Urinary bladder (tissue), 4 donors: ENCODE data around the gene RAP1GAP2. TPM values are rescaled to one million over a fixed set of nuclear protein-coding genes. Genes with fewer than 3 reads are reported as not detected.

Experiments used
- DNase-seq: peaks from one replicate; pipeline ENCODE4 v3.0.0-alpha.2; 2015; ENCODE audit errors: extremely low spot score
- H3K27ac ChIP-seq: one replicate; pipeline ENCODE4 v1.5.1; 2013; ENCODE audit warnings: low read depth, mild to moderate bottlenecking, moderate library complexity
- H3K36me3 ChIP-seq: one replicate; pipeline ENCODE4 v1.6.1; 2013; ENCODE audit warnings: mild to moderate bottlenecking, moderate library complexity; ENCODE audit not compliant: insufficient read depth
- H3K4me1 ChIP-seq: one replicate; pipeline ENCODE4 v1.6.1; 2013; ENCODE audit warnings: mild to moderate bottlenecking, moderate library complexity; ENCODE audit not compliant: insufficient read depth
- H3K4me3 ChIP-seq: one replicate; pipeline ENCODE4 v1.5.1; 2013; ENCODE audit warnings: low read depth, low read length
- WGBS: extraction: QIAGEN DNeasy Blood & Tissue Kit; methylation state at CpG from one replicate; pipeline ENCODE4 v1.1.7; 2013; 5-methylcytosine and 5-hydroxymethylcytosine counted together
- polyA plus RNA-seq: library from polyadenylated mRNA; stranded (reverse); fragments of 200-250 nt; gene quantifications from one replicate; pipeline ENCODE4 v1.2.3, GENCODE V29; 2013
- total RNA-seq: library from RNA; depleted of rRNA; stranded (reverse); fragments of >200 nt; gene quantifications from one replicate; pipeline ENCODE4 v1.2.3, GENCODE V29; 2014
- donor health status: healthy with polysubstance abuse.
- donor health status: healthy.

The RAP1GAP2 gene
- total and polyA plus RNA-seq, 2 donors = 3.7 to 3.9 TPM

DNA sequence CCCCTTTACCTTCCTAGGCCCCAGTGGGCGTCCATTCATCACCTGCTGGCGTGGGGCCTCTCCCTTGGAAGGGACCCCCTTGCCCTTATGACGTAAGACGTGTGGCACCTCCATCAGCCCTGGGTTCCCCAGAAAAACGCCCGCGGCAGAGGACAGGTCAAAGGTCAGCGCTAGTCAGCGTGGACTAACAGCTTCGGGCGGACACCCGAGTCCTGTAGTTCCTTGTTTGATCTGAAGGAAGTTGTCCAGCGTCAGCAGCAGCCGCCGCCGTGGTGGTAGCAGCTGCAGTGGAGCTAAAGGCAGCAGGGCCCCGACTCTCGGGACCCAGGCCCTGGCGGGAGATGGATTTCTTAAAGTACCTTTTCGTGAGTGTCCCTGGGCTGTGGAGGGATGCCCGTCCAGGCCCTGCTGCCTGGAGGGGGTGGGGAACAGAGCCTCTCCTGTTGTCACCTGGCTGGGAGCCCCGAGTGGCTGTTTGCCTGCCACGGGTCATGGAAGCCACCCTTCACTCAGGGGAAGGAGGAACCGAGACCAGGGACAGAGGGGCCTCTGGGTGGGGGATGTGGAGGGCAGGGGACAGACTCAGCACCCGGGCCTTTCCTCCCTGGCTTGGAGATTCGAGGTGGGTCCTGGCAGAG, 143.6 kb downstream of the RAP1GAP2 start:
- no peaks in the 10 kb centered on the region for H3K36me3 ChIP-seq
- no peak for DNase-seq
- 71% methylated on average over 26 of the region's 26 CpGs for WGBS
- H3K4me3 ChIP-seq = no peak overlapping the region
- H3K27ac ChIP-seq = no peak overlapping the region
- H3K4me1 ChIP-seq = no peaks in the 10 kb centered on the region

DNA sequence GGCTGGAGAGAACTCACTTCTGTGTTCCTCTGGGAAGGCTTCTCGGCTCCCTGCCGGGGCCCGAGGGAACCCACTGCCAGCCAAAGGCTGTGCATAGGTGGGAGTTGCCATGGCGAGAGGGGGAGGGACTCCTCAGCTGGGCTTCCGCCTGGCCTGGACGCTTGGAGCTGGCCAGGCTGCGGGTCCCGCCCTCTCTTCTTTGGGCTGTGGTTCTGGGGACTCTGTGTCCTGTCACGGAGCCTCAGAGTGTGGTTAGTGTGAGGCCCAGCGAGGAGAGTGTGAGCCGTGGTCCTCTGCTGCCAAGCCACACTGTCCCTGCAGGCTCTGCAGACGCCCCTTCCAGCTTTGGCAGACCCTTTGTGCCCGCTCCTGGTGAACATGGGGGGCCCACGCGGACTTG, 144.1 kb downstream of the RAP1GAP2 start:
- no peaks in the 10 kb centered on the region for H3K36me3 ChIP-seq
- no peak for DNase-seq
- no peak overlapping the region for H3K4me3 ChIP-seq
- H3K4me1 ChIP-seq = no peaks in the 10 kb centered on the region
- H3K27ac ChIP-seq = no peak overlapping the region
- WGBS = 39% methylated on average over 15 of the region's 15 CpGs

DNA sequence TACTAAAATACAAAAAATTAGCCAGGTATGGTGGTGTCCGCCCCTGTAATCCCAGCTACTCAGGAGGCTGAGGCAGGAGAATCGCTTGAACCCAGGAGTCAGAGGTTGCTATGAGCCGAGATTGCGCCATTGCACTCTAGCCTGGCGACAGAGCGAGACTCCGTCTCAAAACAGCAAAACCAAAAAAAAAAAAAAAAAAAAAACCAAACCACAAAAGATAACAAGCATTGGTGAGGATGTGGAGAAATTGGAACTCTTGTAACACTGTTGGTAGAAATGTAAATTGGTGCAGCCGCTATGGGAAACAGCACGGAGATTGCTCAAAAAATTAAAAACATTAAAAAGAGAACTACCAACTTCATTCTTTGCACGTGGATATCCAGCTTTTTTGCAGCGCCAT, 147.7 kb downstream of the RAP1GAP2 start:
- H3K4me1 ChIP-seq = no peaks in the 10 kb centered on the region
- H3K27ac ChIP-seq = no peak overlapping the region
- no peaks in the 10 kb centered on the region for H3K36me3 ChIP-seq
- no peak for DNase-seq
- H3K4me3 ChIP-seq = no peak overlapping the region
- 85% methylated on average over 11 of the region's 11 CpGs for WGBS

DNA sequence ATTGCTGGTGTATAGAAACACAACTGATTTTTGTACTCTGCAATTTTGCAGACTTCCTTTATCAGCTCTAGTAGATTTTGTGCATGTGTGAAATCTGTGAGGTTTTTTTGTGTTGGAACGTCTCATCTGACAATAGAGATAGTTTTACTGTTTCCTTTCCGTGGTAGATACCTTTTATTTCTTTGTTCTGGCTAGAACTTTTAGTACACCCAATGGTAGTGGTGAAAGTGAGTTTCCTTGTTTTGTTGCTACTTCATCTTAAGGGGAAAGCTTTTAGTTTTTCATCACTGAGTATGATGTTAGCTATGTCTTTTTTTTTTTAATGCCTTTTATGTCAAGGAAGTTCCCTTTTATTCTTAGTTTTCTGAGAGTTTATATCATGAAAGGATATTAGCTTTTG, 149.1 kb downstream of the RAP1GAP2 start:
- Histone ChIP-seq H3K4me1 (no peaks in the 10 kb centered on the region), H3K36me3 (no peaks in the 10 kb centered on the region), H3K4me3 (no peak overlapping the region), H3K27ac (no peak overlapping the region)
- 24% methylated on average over 2 of the region's 2 CpGs for WGBS
- no peak for DNase-seq

DNA sequence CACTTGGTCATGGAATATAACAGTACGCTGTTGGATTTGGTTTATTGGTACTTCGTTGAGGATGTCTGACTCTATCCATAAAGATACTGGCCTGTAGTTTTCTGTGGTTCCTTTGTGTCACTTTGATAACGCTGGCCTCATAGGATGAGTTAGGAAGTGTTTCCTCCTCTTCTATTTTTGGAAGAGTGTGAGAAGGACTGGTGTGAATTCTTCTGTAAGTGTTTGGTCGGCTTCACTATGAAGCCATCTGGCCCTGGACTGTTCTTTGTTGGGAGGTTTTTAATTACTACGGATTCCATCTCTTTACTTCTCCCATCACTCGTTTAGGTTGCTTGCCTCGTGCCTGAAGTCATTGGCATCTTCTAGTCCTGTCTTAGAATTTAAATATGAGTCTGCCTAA, 149.9 kb downstream of the RAP1GAP2 start:
- WGBS = 70% methylated on average over 7 of the region's 7 CpGs
- no peaks in the 10 kb centered on the region for H3K36me3 ChIP-seq

DNA sequence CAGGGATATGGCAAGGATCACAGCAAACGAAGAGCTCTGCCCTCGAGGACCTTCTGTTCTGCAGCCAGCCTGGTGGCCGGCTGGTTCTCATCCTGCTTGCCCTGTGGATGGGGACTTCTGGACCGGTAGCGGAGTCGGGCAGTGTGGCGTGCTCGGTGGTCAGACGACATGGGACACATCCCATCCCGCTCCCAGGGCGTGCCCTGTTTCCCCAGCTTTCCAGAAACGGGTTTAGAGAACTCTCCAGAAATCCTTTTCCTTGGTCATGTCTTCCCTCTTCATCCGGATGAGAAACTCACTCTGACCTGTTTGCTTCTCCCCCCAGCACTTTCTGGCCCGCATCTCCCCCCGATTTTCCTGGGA, 151.3 kb downstream of the RAP1GAP2 start:
- Histone ChIP-seq H3K27ac (no peak overlapping the region), H3K36me3 (no peaks in the 10 kb centered on the region), H3K4me1 (no peaks in the 10 kb centered on the region), H3K4me3 (no peak overlapping the region)
- WGBS = 89% methylated on average over 15 of the region's 15 CpGs
- no peak for DNase-seq

More for the DNA sequence above, 149.9 kb downstream of the RAP1GAP2 start:
- no peak for DNase-seq
- Histone ChIP-seq H3K4me3 (no peak overlapping the region), H3K27ac (no peak overlapping the region), H3K4me1 (no peaks in the 10 kb centered on the region)

DNA sequence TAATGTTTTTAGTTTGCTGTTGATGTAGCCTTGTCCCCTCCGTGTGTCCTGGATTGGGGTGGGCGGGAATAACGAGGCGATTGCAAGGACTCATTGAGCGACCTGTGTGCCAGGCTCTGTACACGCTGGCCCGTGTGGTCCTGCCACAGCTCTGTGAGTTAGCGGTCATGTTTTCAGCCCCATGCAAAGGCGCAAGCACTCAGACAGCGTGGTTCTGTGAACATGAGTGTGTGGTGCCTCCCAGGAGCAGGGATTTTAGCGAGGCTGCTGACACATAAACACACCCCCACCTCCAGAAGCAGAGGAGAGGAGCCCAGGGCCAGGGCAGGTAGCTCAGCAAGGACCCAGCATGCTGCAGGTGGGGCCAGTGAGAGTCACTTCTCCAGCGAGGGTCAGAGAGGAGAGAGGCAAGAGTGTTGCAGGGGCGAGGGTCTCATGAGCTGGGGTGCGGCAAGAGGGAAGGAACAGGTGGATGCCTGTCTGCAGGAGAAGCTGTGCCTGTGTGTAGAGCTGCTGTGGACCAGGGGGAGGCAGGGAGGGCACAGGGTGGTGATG, 151.8 kb downstream of the RAP1GAP2 start:
- DNase-seq = no peak
- WGBS = 75% methylated on average over 14 of the region's 14 CpGs
- Histone ChIP-seq H3K27ac (no peak overlapping the region), H3K36me3 (no peaks in the 10 kb centered on the region), H3K4me3 (no peak overlapping the region), H3K4me1 (no peaks in the 10 kb centered on the region)

DNA sequence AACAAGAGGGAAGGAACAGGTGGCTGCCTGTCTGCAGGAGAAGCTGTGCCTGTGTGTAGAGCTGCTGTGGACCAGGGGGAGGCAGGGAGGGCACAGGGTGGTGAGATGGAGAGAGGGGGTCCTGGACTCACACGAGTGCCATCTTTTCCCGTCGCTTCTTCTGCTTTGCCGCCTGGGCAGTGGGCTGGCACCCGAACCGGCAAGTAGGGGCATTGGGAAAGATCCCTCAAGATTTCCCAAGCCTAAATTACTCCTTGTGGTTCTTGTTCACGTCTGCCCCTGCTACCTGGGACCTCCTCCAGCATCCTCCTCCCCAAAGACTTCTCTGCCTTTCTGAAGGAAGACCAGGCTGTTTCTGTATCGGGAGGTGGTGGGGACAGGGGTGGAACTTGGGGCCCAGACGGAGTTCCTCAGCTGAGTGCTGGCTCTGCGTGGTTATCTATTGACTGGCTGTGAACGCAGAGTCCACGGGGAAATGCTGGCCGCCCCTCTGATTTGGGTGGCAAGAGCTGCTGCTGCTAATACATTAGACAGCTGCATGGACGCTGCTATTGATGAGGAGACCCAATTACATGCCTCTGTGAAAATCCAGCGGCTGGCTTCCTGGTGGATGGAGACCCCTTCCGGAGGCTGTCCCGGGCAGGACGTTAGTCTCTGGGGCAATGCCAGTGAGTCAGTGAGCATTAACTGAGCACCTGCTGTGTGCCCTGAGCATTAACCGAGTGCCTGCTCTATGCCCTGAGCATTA, 152.7 kb downstream of the RAP1GAP2 start:
- 75% methylated on average over 19 of the region's 19 CpGs for WGBS
- H3K4me3 ChIP-seq = no peak overlapping the region
- no peaks in the 10 kb centered on the region for H3K36me3 ChIP-seq
- no peaks in the 10 kb centered on the region for H3K4me1 ChIP-seq
- H3K27ac ChIP-seq = no peak overlapping the region
- no peak for DNase-seq

DNA sequence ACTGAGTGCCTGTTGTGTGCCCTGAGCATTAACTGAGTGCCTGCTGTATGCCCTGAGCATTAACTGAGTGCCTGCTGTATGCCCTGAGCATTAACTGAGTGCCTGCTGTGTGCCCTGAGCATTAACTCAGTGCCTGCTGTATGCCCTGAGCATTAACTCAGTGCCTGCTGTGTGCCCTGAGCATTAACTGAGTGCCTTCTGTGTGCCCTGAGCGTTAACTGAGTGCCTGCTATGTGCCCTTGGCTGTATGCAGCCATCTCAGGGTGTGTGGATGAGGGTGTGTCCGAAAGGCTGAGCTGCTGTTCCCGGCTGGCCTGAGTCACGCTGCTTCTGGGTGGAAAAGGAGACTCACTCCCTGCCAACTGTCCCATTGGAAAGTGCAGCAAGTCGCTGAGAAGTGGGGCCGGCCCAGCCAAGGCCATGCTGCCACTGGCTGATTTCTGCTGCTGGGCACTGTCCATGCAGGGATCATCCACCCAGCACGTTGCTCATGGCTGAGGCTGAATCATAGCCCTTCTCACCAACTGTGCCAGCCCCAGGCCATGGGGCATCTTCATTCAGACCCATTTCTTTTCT, 153.3 kb downstream of the RAP1GAP2 start:
- H3K27ac ChIP-seq = no peak overlapping the region
- no peak overlapping the region for H3K4me3 ChIP-seq
- WGBS = 73% methylated on average over 7 of the region's 7 CpGs
- H3K36me3 ChIP-seq = no peaks in the 10 kb centered on the region
- DNase-seq = no peak
- no peaks in the 10 kb centered on the region for H3K4me1 ChIP-seq

DNA sequence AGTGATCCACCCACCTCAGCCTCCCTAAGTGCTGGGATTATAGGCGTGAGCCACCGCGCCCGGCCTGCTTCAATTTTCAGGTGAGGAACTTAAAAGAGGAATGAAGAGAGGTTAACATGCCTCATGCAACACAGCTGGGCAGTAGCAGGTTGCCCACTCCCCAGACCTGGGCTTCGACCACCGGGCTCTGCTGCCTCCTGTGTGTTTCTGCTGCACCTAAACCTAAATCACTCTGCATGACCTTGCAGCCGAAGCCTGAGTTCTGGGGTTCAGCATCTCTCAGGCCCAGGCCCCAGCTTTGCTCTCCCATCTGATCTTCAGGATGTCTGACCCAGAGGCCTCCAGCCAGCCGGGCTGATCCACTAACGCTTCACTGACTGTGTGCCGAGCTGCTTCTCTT, 154.6 kb downstream of the RAP1GAP2 start:
- 90% methylated on average over 10 of the region's 10 CpGs for WGBS
- H3K4me3 ChIP-seq = no peak overlapping the region
- no peaks in the 10 kb centered on the region for H3K36me3 ChIP-seq
- DNase-seq = no peak
- H3K27ac ChIP-seq = no peak overlapping the region
- no peaks in the 10 kb centered on the region for H3K4me1 ChIP-seq

DNA sequence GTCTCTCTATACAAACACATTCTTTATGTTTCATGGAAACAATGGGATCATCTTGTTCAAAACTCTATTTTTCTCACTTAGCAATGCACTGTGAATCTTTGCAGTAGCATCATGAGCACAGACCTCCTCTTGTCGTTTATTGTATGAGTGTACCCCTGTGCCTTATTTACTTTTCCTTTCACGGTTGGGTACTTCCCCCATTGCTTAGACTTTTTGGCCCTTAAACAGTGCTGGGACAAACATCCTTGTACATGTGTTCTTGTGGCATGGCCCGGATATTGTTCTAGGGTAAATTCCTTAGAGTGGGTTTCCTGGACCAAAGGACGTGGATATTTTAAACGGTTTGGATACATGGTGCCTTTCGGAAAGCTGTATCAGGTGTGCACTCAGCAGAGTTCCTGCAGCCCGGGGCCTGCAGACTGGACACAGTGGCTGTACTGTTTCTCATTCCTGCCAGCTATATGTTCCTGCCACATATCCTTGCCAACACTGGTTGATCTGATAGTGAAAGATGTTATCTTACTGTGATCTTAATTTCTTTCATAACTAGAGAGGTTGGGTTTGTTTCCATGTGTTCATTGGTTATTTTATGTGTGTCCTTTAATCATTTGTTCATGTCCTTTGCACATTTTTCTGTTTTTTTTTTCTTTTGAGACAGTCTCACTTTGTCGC, 156.1 kb downstream of the RAP1GAP2 start:
- H3K27ac ChIP-seq = no peak overlapping the region
- no peaks in the 10 kb centered on the region for H3K4me1 ChIP-seq
- no peaks in the 10 kb centered on the region for H3K36me3 ChIP-seq
- DNase-seq = no peak
- 70% methylated on average over 8 of the region's 8 CpGs for WGBS
- no peak overlapping the region for H3K4me3 ChIP-seq

DNA sequence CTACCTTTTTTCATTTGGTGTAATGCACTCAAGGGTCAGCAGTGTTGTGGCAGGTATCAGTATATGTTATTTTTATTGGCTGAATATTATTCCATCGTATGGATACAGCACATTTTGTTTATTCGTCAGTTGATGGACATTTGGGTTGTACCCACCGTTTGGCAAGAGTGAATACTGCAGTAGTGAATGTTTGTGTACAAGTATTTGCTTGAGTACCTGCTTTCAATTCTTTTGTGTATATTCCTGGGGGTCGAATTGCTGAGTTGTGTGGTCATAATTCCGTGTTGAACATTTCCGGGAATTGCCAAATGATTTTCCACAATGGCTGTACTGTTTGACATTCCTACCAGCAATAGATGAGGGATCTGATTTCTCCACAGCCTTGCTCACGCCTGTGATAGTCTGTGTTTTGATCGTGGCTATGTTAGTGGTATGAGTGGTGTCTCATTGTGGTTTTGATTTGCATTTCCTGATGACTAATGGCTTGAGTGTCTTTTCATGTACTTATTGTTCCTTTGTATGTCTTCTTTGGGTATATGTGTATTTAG, 158.7 kb downstream of the RAP1GAP2 start:
- Histone ChIP-seq H3K36me3 (no peaks in the 10 kb centered on the region), H3K27ac (no peak overlapping the region), H3K4me3 (no peak overlapping the region), H3K4me1 (no peaks in the 10 kb centered on the region)
- WGBS = 70% methylated on average over 8 of the region's 8 CpGs
- DNase-seq = no peak

DNA sequence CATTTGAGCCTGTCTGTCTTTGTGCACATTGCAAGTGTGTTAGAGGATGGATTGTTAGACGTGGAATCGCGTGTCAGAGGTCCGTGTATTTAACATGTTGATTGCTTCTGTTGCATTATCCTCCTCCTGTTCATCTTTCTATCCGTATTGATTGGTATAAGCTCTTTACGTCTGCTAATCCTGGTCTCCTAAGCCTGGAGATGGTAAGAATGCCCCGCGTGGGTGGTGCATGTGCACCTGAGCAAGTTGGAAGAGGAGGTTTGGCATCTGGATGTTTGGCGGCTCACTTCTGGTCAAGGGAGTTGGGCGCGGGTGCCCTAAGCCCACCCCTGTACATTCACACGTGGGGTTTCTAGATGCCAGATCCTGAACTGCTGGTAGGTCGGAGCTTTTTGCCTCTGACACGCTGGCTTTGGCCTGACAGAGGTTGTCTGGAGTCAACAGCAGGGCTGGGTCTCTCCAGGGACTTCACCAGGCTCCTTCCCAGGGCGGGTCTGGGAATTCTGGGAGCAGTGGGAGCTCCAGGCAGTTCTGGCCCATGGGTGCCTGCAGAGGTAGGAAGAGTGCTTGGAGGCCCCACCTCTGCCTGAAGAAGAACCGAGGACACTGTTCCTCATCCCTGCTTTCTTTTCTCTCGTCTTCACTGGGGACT, 159.8 kb downstream of the RAP1GAP2 start:
- DNase-seq = no peak
- H3K4me3 ChIP-seq = no peak overlapping the region
- H3K27ac ChIP-seq = no peak overlapping the region
- WGBS = 82% methylated on average over 17 of the region's 17 CpGs
- H3K4me1 ChIP-seq = no peaks in the 10 kb centered on the region
- H3K36me3 ChIP-seq = no peaks in the 10 kb centered on the region
